GM12872 (cell line): ENCODE results near the gene BIN1.

Experiments
- CTCF ChIP-seq: IDR thresholded peaks from 3 replicates; pipeline ENCODE4 v1.5.1; 2011; ENCODE audit warnings: low read depth, mild to moderate bottlenecking, low read length, moderate library complexity; ENCODE audit not compliant: insufficient read depth

The BIN1 gene

GRCh38 chr2:127076924-127077323, 30.0 kb downstream of the BIN1 start:
- TF ChIP-seq CTCF, result no peak

GRCh38 chr2:127076290-127076689, 30.7 kb downstream of the BIN1 start:
- TF ChIP-seq CTCF, result no peak

GRCh38 chr2:127075821-127076220, 31.1 kb downstream of the BIN1 start:
- TF ChIP-seq CTCF, result no peak

GRCh38 chr2:127074936-127075335, 32.0 kb downstream of the BIN1 start:
- no peak for TF ChIP-seq CTCF

GRCh38 chr2:127074358-127074757, 32.6 kb downstream of the BIN1 start:
- no peak for TF ChIP-seq CTCF

- TF ChIP-seq CTCF, result no peak
Measured at GRCh38 chr2:127072970-127073369, 34.0 kb downstream of the BIN1 start.

- no peak for TF ChIP-seq CTCF
Measured at GRCh38 chr2:127072396-127072795, 34.6 kb downstream of the BIN1 start.

GRCh38 chr2:127071901-127072328, 35.0 kb downstream of the BIN1 start:
- no peak for TF ChIP-seq CTCF
